CD4-positive, alpha-beta T cell treated with Interleukin-2 at 100 ng/mL for 4 hours (primary cell): ENCODE measurements around the gene PLVAP.

Source experiments
- DNase-seq: peaks from one replicate; pipeline ENCODE4 v3.0.0-alpha.2; 2020; ENCODE audit warnings: low spot score

Gene PLVAP

DNA sequence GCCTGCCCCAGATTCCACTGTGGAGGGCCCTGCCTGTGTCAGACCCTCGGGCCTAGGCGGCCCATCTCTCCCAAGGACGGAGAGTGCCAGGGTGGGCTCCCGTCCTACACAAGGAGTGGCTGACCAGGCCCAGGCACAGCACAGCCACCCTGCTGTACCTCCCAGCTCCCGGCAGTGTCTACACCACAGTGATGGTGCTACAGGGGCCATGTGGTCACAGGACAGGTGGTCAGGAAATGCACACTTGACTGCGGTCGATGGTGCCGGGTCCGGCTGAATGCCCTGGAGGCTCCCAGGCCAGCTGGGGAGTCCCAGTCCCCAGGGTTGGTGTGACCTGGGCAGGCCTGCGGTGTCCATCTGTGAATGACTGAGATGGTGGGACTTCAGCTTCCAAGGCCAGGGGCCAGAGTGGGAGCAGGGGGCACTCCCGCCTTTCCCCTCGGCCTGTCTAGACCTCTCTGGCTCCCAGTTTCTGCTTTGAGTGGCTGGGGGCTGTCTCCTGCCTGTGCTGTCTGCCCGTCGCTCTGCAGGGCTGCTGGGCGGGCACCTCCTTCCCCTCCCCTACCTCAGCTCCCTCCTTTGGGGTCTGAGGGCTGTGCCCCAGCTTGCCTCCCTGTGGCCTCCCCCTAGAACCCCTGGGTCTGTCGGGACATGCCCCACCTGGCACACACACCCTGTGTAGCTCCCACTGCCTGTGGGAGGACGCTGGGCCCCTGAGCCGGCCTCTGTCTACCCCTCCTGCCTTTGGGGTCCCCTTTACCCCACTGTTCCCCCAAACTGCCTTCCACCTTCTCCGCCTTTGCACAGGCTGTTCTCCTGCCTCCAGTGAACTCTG lies 55.3 kb downstream of the PLVAP start:
- DNase-seq = no peak

DNA sequence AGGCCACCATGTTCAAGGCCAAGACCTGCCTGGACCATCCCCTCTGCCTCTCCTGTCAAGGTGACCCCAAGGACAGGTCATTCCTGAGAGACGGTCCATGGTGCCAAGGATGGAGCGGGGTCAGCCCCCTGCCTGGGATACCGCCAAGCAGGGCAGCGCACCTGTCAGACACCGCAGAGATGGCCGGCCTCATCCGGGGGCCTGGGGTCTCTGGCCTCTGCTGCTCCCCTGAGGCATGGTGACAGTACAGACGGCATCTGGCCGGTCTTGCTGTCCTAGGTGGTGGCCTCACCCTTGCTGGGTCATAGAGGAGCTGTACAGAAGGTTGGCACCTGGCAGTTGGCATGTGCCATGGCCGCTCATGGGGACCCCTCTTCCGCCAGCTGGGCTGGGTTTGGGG lies 56.7 kb downstream of the PLVAP start:
- DNase-seq = no peak

DNA sequence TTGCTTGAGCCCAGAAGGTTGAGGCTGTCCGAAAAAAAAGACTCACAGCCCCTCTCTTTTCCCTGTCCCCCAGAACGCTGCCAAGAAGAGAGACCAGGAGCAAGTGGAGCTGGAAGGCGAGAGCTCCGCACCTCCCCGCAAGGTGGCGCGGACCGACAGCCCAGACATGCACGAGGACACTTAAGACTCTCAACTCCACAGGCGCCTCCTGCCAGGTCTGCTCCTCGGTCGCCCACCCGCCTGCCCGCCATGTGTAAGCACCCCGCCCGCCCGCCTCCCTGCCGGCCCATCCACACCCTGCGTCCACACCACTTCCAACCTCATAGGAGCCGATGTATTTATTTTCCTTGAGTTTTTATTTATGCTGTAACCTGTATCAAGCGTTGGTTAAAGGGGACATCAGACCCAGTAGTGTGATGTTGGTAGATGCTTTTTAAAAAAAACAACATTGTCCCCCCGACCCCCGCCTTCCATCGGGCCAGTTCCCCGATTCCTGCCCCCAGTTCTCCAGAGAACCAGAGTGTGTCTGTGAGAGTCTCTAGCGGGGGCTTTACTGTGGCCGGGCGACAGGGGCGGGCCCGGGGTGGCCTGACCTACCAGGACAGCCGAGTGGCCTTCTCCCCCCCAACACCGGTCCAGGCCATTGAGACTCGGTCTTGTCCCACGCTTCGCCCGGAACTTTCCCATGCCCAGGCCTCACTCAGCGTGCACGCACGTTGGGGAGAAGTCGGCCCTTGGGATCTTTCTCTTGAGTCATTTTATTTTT lies 57.5 kb downstream of the PLVAP start:
- no peak for DNase-seq

DNA sequence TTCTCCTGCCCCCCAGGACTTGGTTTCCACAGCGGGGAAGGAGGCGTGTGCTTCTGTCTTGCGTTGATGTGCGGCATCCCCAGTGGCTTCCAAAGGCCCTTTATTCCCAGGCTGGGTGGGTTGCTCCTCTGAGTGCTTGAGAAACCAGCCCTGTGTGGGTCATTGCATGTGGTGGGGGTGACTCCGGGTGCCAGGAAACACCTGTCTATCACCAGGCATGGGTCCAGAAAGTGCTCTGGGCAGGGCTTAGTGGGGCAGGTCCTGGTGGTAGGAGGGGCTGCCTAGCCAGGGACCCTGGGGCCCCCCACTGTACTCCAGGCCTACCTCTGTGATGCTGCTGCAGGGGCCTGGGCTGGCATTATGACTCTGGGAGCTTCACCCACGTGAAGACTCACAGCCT lies 58.2 kb downstream of the PLVAP start:
- no peak for DNase-seq

DNA sequence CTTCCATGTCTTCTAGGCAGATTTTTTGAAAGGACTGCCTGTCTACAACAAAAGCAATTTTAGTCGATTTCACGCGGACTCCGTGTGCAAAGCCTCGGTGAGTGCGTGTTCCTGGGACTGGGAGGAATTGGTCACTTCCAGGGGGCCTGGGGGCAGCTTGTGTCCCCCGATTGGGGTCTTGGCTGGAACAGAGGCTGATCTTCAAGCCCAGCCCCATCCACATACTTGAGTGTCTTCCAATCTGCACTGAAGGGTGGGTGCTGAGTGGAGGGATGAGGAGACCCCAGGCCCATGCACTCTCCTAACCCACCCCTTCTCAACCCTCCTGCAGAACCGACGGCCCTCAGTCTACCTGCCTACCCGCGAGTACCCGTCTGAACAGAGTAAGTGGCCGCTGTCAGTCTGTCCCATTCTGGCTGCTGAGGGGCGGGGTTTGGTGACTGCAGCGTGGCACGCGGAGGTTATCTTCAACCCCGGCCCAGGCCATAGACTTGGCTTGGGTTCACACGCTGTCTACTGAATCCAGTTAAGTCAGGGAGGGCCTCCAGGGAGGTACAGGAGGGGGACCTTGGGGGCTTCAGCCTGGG lies 63.0 kb downstream of the PLVAP start:
- no peak for DNase-seq

DNA sequence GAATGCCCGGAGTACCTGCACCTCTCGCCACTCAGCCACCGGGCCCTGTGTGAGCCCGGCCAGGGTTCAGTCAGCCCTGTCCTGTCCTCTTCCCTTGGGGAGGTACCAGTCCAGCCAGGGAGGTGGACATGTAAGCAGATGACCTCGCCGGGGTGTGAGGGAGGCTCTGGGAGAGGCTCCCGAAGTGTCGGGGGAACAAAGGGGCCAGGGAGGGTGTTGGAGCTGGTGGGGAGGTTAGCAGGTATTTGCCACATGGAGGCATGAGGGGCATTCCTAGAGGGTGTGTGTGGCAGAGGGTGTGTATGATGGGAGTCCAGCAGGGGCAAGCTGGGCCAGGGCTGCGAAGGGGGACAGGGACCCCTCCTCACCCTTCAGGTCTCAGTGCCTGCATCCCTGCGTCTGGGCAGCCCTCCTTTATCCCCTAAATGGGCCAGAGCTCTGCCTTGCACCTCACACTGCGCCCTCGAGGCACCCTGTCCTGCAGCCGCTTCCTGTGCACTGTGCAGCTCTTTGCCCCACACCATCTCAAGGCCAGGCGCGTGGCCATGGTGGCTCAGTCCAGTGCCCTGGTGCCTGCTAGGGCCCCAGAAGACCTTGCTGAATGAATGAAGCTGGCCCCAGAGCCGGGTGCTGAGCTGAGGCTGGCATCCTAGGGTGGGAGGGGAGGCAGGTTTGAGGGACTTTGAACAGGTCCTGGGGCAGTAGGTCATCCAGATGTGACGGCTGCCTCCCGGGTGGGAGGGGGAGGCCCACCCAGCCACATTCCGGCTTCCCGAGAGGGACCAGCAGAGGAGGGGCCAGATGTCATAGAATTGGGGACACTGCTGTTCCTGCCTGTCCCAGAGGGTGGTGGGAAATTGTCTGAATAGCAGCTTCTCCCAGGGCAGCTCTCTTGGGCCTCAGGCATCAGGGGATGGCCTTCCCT lies 64.7 kb downstream of the PLVAP start:
- no peak for DNase-seq

DNA sequence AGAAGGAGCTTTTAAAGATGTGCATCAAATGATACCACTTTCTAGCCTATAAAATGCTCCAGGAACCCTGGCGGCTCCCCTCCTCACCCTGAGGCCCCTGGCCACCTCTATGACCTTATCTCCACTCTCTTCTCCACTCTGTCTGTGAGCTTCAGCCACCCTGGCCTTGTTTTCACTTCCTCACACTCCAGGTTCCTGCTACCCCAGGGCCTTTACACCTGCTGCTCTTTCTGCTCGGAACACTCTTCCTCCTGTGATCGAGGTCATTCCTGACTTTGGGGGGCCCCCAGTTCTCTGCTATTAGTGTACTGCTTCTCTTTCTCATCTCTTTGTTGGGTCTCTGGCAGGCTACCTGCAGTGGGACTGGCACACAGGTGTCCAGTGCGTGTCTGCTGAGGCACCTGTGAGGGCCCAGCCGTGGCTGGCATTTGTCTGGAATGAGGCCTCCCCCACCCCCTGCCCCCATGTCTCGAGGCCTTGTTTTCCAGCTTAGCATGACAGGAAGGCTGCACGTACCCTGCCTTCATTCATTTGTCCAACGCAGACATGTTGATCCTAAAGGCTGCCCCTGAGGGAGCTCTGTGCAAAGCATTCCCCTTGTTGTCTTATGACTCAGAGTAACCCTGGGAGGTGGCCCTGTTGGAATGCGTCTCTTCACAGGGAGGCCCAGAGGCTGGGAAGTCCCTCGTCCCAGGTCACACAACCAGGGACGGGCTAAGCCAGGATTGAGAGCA lies 65.5 kb downstream of the PLVAP start:
- DNase-seq = no peak

DNA sequence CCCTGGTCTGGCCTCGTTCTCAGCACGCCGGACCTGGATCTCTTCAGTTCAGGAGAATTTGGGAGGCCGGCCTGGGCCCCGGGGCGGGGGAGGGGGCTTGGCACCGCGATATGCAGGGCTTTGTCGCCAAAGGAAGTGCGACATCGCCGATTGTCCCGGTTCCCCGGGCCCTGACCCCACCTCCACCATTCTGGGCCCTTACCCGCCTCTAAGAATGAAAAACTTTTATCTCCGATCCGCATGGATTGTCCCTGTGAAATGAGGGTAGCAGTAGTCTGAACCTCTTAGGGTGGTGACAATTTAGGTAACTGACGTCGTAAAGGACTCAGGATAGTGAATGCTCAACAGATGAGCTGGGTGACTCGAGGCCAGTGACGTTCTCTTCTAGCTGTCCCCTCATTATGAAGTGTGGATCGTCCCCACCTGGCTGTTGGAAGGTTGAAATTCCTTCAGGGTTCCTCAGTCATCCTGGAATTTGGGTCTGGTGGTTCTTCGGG lies 67.1 kb downstream of the PLVAP start:
- DNase-seq = no peak

DNA sequence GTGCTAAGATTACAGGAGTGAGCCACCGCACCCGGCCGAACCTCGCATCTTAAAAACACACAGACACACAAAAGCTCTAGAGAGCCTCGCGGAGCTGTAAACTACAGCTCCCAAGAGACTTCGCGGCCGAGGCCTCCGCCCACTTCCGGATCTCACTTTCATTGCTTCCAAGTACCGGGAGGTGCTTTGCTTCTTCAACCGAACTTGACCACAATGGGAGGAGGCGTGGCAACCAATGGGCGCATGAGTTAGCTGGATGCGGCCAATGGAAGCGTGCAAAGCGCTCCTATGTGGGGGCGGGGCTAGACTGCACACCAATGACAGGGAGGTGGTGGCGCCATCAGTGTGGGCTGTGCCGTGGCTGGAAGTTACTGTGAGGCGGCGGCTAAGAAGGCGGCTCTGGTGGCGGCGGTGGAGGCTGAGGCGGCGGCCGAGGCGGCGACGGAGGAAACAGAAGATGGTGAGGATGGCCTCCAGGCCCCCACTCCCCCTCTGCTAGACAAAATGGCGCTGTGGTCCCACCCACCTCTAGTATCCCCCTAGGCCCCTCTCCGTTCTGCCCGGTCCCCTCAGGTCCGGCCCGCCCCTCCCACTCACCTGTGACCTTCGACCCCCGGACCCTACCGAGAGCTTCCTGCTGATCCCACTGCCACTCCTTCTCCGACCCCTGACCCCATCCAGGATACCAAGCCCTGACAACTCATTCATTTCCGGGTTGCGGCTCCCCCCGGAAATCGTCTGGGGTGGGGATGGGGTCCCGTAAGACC lies 67.8 kb downstream of the PLVAP start, which contains the start of gene DDA1:
Gene DDA1 (plus strand): TSS at position 366 of the 767 bp plus-strand sequence. CDS start 92 bp downstream, at position 458.
- DNase-seq = peak; percentile 100

DNA sequence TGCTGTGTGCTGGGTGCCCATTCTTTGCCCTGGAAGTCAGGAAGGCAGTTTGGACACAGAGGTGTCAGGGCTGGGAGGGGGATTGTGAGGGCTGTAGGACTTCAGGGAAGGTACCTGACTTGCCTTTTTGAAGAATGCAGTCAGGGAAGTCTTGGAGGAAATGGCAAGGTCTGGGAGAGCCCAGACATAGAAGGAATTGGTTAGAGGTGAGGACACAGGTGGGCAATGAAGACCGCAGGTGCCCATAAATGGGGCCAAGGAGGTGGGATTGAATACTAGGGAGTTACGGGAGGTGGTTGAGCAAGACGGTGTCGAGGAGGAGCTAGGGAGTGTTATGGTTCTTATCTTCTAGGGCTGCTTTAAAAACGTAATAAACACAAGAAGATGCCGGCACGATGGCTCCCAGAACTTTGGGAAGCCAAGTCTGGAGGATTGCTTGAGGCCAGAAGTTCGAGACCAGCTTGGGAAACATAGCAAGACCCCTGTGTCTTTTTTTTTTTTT lies 69.2 kb downstream of the PLVAP start:
- no peak for DNase-seq

DNA sequence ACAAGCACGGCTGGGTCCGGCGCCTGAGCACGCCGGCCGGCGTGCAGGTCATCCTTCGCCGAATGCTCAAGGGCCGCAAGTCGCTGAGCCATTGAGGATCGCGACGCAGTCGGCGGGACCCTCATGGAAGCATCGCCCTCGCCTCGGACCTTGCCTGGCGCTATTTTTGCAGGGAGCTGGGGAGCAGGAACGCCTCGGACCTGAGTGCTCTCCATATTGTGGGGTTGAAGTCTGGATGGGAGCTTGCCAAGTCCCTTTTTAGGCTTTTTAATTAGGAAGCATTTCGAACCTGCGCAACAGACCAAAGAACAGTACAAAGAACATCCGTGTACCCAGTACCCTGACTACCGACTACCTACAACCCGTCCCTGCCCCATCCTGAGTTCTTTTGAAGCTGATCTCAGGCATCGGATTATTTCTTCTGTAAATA lies 70.8 kb downstream of the PLVAP start:
- no peak for DNase-seq

DNA sequence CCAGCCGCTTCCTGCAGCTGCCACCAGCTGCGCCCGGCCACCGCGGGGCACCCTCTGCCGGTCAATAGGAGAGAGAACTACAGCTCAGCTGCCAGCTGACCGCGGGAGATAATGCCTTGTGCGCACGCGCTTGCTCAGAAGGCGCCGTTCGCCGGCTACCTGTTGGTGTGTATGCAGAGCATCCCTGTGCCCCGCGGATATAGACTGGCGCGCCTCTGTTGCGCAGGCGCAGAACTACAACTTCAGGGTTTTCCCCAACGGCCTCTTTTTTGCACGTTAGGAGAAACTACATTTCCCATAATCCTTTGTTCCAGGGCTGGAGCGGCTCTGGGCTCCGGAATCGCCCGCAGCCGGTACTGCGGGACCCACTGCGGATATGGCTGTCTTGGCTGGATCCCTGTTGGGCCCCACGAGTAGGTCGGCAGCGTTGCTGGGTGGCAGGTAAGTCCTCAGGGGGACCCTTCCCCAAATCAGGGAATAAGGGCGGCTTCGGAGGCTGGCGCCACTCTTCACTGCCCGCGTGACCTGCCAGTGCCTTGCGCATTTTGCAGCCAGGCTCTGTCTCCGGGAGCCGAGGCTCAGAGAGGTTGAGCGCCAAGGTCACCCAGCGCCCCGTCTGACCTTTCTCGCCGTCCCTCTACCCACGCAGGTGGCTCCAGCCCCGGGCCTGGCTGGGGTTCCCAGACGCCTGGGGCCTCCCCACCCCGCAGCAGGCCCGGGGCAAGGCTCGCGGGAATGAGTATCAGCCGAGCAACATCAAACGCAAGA lies 71.4 kb downstream of the PLVAP start, which contains the start of gene MRPL34:
Gene MRPL34 (plus strand): TSS at position 356 of the 768 bp plus-strand sequence. CDS start 21 bp downstream, at position 377.
- peak; percentile 99 for DNase-seq

DNA sequence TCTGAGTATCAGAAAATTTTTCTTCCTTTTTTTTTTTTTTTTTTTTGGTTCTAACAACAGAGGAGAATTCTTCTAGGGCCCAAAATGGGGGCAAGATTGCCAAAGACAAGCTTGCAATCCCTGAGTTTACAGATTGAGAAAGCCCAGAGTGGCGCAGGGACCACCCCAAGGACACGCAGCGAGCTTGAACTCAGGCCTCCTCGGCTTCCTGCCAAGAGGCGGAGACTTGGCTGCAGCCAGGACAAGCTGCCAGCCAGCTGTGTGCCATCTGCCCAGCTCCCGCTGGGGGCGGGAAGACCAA lies 72.0 kb downstream of the PLVAP start:
- no peak for DNase-seq

DNA sequence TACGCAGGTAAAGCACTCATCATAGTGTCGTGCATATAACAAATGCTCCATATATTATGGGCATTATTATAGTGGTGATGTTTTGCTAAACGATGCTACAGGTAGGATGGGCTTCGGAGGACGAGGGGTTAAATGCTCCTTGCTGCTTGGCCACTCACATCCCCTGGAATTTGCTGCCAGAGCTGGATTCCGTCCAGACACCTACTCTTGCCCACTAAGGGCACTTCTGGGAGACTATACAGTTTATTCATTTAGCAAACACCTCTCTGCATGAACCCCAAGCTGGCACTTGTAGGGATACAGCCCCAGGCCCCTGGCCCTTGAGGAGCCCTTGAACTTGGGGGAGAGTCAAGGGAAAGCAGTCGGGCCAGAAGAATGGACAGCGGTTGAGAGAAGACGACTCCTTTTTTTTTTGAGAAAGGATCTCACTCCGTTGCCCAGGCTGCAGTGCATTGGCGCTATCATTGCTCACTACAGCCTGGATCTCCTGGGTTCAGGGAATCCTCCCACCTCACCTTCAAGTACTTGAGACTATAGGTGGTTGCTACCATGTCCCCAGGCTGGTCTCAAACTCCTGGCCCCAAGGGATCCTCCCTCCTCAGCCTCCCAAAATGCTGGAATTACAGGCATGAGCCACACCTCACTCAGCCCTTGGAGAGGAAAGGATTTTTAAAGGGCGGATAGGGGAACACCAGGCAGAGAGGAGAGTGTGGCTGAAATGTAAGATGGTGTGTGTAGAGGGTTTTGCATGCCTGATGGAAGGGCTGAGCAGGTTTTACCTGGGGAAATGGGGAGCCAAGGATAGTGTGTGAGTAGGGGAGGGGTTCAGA lies 72.5 kb downstream of the PLVAP start:
- DNase-seq = no peak

DNA sequence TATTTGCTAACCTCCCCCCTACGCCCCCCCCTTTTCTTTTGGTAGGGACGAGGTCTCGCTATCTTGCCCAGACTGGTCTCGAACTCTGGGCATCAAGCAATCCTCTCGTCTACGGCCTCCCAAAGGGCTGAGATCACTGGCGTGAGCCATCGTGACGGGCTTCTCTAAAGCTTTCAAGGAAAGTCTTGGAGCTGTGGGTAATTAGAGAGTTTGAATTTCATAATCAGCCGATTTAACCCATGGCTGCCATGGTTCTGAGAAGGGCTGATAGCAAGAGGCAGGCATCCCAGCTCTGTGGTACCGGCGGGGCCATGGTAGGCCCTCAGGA lies 73.2 kb downstream of the PLVAP start:
- DNase-seq = no peak

DNA sequence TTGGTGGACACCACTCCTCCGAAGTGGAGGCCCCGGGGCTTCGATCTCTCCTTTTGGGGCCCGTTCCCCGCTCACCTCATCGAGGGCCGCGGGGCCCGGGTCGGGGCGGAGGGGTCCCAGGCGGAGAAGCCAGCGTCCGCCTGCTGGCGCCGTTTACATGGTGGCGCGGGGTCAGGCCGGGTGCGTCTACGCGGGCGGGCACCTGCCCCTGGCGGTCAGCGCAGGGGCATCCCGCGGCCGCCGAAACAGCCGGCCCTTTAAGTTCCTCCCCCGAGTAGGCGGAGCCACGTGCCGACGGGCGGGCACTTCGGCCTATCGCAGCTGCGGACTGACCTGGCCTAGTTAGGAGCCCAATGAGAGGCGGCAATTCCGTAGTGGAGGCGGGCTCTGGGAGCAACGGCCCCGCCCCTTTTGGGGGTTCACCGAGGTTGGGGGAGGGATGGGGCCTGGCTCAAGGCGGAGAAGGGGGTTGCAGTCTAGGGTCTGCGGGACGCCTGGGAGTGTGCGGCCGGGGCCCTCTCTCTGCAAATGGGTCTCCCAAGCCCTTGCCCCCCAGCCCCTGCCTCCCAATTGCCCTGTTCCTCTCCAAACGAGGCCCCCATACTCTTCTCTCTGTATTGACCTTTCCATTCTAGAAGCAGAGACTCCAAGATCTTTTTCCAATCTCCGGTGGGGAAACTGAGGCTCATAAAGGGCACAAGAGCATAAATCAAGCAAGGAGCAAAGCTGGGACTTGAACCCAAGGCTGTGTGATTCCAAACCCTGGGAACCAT lies 73.8 kb downstream of the PLVAP start, which contains the start of gene ABHD8:
Gene ABHD8 (minus strand): TSS at position 259 of the 773 bp plus-strand sequence. CDS start 1,809 bp downstream, outside the sequence.
- peak; percentile 94 for DNase-seq

DNA sequence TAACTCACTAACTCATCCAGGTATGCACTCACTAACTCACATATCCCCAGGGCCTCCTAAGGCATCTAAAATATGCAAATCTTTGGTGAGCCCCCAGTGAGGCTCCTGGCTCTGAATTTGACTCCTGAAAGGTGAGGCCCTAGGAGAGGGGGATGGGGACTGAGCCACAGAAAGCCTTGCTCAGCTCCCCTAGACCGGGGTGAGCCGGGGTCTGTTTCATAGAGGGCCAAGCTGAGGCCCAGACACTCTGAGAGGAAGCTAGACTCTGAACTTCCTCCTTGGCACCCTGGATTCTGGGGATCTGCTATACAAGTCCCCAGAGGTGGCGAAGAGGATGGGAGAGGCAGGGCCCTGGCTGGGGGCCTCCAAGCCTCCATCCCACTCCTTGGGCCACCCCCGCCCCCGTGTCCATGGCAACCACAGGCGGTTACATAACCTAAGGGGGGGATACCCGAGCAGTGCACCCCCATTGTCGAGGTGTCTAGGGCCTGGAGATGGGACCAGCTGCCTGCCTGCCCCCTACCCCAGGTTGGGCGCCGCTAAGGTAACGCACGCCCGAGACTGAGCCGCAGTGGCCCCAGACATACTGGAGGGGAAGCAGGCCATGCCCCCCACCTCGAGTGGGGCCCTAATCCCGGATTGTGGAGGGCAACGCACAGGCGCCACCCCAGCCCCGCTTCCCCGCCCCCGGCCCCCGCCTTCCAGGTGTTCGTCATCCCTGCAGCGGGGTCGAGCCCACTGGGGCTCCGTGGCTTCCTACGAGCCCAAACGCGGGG lies 74.6 kb downstream of the PLVAP start:
- no peak for DNase-seq
